GM11168 (cell line): ENCODE measurements around the gene BTN2A1.
"Not testable (repeated sequence)": the region's sequence is repeated elsewhere in the genome, so short reads cannot be mapped to it uniquely, and the experiment has no call there.

Experiments used
- in situ Hi-C: fragments of 300-500 bp; cut with MboI; formaldehyde crosslinking; loops from one replicate; pipeline ENCODE4 v1.12.0; 2022; ENCODE audit warnings: low sequenced_read_pairs; ENCODE audit not compliant: unreplicated experiment

Gene BTN2A1

DNA sequence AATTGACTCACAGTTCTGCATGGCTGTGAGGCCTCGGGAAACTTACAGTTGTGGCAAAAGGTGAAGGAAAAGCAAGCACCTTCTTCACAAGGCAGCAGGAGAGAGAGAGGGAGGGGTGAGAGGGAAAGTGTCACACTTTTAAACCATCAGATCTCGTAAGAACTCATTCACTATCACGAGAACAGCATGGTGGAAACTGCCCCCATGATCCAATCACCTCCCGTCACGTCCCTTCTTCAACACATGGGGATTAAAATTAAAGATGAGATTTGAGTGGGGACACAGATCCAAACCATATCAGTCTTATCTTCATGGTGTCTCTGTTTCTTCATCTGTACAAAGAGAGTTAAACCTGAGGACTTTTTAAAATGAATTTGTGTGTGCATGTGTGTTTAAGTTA lies 28.6 kb downstream of the BTN2A1 start:
- in situ Hi-C loops: no loop called here

GRCh38 chr6:26487466-26487865 lies 29.7 kb downstream of the BTN2A1 start:
- in situ Hi-C loops: no loop called here

DNA sequence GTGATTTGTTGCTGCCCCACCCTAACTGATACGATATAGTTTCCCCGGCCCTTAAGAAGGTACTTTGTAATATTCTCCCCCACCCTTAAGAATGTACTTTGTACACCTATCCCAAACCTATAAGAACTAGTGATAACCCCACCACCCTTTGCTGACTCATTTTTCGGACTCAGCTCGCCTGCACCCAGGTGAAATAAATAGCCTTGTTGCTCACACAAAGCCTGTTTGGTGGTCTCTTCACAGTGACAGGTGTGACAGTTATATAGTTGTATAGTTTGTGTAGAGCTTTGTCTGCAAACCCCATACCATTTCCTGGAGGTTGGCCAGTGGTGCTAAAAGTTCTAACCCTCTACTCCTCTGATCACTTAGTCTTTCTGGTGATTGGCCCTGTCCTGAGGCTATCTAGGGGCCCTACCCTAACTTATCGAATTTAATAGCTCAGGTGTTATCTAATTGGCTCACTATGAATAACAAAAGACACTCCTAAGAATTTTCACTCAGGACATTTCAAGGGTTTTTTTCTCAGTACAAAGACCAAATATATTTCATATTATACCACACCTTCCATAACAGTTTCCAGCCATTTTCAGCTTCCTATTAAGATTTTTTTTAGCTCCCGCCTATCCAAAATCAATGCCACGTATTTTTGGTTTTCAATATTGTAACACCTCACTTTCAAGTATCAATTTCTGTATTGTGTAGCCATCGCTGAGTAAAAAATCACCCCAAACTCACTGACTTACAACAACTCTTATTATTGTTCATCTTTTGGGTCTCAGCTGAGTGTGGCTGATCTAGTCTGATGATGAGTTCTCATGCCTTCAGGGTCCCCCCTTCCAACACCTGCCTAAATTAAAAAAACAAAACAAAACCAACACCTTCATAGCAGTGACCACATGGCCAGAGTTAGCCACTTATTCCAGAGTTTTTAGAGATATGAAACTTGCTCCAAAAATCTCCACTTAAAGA lies 32.5 kb downstream of the BTN2A1 start:
- in situ Hi-C loops: no loop called here

DNA sequence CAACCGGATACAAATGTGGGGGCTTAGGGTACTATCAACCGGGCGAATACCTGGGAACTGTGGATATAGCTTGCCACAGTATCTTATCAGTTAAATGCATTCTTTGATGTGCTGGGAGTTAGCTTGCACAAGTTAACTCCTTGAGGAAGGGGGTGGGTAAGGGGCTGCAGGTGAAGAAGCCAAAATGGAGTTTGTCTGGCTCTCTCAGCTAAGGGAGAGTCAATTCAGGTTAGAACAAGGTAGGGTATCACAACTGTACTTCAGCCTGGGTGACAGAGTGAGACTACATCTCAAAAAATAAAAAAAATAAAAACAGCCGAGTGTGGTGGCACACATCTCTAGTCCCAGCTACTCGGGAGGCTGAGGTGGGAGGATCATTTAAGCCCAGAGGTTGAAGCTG lies 33.8 kb downstream of the BTN2A1 start:
- in situ Hi-C loops: no loop called here

DNA sequence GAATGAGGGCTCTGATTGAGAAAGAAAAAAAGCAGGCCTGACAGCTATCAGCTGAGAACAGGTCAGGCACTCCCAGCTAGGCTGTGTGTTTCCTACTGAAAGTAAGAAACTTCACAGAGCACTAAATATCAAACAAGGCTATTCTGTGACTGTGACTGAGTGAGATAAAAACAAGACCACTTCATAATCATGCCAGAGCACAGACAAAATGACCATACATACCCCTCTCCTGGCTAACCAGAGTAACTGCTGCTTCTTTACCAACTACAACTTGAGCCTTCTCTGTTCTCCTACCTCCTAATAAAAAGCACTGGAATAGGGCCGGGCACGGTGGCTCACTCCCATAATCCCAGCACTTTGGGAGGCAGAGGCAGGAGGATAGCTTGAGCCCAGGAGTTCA lies 35.5 kb downstream of the BTN2A1 start:
- in situ Hi-C loops: no loop called here

DNA sequence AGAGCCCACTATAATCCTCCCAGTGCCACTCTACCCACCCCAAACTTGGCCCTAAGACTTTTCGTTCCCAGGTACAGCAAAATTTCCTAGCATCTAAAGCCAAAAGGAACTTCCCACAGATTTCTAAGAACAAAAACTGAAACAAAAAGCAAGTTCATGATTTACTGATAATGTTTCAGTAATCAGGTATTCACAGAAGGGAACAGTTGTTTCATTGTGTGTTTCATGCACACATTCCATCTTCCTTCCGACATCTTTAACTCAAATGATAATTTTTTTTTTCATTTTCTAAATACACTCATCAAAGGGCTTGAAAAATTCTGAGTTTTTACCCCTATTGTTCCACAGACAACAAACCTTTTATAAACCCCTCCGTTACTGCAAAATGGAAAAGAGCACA lies 36.4 kb downstream of the BTN2A1 start:
- in situ Hi-C loops: no loop called here

DNA sequence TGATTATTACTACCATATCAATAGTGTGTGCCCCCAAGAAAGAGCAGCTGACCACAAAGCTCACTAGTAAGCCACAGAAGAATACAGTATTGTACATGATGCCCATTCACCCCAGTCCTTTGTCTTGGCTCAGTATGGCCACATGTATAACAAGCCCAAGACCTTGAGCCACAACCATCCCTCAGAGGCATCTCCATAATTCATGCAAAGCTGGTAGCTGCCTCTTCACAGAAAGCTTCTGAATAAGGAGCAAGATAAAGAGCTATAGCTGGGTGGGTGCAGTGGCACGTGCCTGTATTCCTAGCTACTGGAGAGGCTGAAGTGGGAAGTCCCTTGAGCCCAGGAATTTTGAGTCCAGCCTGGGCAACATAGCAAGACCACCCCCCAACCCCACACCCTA lies 37.5 kb downstream of the BTN2A1 start:
- in situ Hi-C loops: no loop called here

DNA sequence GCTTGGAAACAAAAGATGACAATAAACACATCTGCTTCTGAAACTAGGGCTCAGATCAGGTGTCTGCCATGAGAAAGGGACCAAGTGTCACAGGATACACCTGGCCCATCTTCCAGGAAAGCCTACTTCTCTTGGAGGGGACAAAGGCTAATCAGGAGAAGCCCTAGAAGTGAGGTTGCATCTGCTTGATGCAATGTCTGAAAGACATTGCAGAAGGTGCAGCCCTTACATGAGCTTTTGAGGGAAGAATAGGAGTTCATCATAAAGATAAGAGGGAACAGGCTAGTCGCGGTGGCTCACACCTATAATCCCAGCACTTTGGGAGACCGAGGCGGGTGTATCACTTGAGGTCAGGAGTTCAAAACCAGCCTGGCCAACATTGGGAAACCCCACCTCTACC lies 39.9 kb downstream of the BTN2A1 start:
- in situ Hi-C loops: no loop called here

DNA sequence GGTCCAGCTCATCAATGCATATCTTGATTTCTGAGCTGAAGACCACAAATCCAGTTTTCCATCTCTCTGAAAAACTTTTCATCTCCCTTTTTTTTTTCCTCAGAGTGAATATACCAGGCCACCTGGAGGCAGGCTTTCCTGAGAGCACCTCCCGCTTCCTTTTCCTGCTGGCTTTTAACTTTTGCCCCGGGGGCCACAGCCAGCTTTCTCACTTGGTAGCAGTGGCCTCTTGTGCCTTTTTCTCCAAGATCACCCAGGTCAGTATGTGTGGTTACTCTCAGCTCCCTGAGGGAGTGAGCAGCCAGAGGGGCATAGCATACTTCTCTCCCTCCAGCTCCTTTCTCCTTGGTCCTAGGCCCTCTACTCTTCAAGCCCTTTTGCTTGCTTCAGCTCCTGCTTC lies 42.3 kb downstream of the BTN2A1 start, which contains the start of gene BTN1A1:
BTN1A1 (plus strand) TSS at position 202 of the 400 bp plus-strand sequence. CDS start 984 bp downstream, outside the sequence.
- in situ Hi-C loops: no loop called here

GRCh38 chr6:26501482-26501986 lies 43.8 kb downstream of the BTN2A1 start:
- in situ Hi-C loops: no loop called here

- in situ Hi-C loops: no loop called here
Measured at GRCh38 chr6:26502165-26502564, 44.4 kb downstream of the BTN2A1 start.

- in situ Hi-C loops: no loop called here
Measured at GRCh38 chr6:26502626-26503025, 44.9 kb downstream of the BTN2A1 start.

DNA sequence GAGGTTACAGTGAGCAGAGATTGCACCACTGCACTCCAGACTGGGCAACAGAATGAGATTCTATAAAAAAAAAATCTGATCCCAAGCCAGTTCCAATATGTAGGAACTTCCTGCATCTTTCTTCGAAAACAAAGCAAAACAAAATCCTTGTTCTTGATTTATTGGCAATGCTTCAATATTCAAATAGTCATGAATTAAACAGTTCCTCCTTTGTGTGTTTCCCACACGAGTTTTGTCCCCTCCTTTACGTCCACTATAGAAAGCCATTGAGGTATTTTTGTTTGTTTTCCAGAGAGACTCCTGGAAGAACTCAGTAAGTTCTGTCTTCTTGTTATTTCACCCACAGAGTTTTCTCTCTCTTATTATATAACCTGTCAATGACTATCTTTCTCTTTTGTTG lies 49.9 kb downstream of the BTN2A1 start:
- in situ Hi-C loops: no loop called here

DNA sequence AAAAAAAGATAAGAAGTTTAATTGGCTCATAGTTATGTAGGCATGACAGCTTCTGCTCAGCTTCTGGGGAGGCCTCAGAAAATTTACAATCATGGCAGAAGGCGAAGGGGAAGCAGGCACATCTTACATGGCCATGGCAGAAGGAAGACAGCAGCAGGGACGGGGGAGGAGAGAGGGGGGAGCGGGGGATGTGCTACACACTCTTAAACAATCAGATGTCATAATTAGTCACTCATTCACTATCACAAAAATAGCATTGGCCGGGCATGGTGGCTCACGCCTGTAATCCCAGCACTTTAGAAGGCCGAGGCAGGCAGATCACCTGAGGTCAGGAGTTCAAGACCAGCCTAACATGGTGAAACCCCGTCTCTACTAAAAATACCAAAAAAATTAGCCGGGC lies 53.3 kb downstream of the BTN2A1 start:
- in situ Hi-C loops: not testable (repeated sequence)

DNA sequence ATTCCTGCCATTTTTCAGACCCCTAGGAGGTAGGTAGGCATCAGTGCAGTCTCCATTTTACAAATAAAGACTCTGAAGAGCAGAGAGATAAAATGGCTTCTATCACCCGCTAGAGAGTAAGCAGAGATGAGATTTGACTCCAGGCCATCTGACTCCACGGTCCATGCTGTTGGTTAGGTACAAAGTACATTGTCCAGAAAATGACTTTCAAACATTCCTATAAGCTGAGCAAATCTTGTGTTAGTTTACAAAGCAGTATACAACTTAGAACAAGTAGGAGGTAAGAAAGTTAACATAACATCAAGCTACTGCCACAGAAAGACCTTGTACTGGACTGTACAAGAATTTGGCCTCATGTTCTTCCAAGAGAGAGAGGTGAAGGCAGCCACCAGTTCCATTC lies 57.2 kb downstream of the BTN2A1 start:
- in situ Hi-C loops: no loop called here

DNA sequence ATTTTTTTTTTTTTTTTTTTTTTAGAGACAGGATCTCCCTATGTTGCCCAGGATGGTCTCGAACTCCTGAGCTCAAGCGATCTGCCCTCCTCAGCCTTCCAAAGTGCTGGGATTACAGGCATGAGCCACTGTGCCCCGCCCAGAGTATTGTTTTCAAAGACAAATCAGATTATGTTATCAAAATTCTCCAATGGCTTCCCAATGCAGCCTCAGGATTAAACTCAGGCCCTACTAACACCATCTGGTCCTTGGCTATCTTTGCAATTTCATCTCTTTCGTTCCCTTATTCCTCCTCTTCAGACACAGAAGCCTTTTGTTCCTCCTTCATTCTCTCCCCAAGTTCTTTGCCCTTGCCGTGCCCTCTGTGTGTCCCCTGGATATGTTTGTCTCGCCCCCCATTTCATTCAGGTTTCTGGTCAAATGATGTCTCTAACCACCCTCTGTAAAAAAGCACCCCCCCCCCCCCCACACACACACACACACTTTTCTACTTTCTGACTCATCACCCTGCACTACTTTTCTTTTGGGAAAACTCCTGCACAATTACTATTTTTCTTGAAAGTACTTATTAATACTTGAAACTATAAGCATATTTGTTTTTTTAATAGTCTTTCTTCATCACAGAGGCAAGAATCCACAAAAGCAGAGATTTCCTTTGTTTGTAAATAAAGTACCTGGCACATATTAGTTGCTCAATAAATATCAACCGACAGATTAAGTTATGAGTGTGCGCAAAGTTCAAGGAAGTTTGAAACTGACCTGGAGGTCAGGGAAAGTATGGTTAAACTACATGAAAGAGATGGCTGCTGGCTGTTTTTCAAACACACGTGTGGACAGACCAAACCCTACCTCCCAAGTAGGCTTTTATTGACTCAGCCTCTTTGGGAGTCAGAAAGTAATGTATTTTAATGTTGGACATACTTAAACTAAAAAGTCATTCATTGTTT lies 59.0 kb downstream of the BTN2A1 start:
- in situ Hi-C loops: no loop called here
